ENCODE results near the gene CD3G.
A peak's percentile ranks its signal among the peaks of the same experiment; 100 is the strongest.
"Not testable (repeated sequence)": the region's sequence is repeated elsewhere in the genome, so short reads cannot be mapped to it uniquely, and the experiment has no call there.

CD3G gene

GRCh38 chr11:118380571-118380970, 36.4 kb downstream of the CD3G start:
- no peak for DNase-seq (ENCODE audit: low read depth)

- no peak for DNase-seq (ENCODE audit: low read depth)
Observed at GRCh38 chr11:118382954-118383353, 38.8 kb downstream of the CD3G start.

- no peak for DNase-seq (ENCODE audit: low read depth)
Observed at GRCh38 chr11:118383657-118384056, 39.5 kb downstream of the CD3G start.

- DNase-seq (ENCODE audit: low read depth) = no peak
Observed at GRCh38 chr11:118396097-118396501, 52.0 kb downstream of the CD3G start.

- DNase-seq (ENCODE audit: low read depth) = no peak
Observed at GRCh38 chr11:118397448-118397847, 53.3 kb downstream of the CD3G start.

GRCh38 chr11:118398791-118399559, 54.8 kb downstream of the CD3G start:
- peak; percentile 20 for DNase-seq (ENCODE audit: low read depth)

- DNase-seq (ENCODE audit: low read depth) = peak; percentile 85
Observed at GRCh38 chr11:118401151-118401879, 57.2 kb downstream of the CD3G start, which contains the start of gene ATP5MG. Gene ATP5MG, plus strand, starts transcription at chr11:118401606. Its CDS starts 60 bp downstream, at chr11:118401666.

GRCh38 chr11:118401880-118402590, 57.9 kb downstream of the CD3G start:
- no peak for DNase-seq (ENCODE audit: low read depth)

GRCh38 chr11:118402594-118402993, 58.5 kb downstream of the CD3G start:
- DNase-seq (ENCODE audit: low read depth) = not testable (repeated sequence)
